HCT116 (cell line): ENCODE data around the gene NDUFS6. TPM values are rescaled to one million over a fixed set of nuclear protein-coding genes. Genes with fewer than 3 reads are reported as not detected.

Experiments
- ATAC-seq: fragments of 200-7000 bp; cut with Tn5 transposase; 2 replicates; pipeline ENCODE4 v1.9.1; 2020; ENCODE audit warnings: mild to moderate bottlenecking, moderate library complexity
- BruUV-seq: library from RNA; stranded (reverse); fragments of 400-500 nt; replicated peaks from 2 replicates; lab custom pipeline; 2021; lab: Mats Ljungman, UMichigan
- CTCF ChIA-PET: fragments of 300-600 bp; sonication (Branson Sonifier 250); formaldehyde crosslinking; loops from one replicate; lab custom pipeline; 2021; ENCODE audit warnings: antibody characterized with exemption; lab: Charles Lee
- POLR2A ChIA-PET: fragments of 300-600, 350-600 bp; sonication (Branson Sonifier 250); formaldehyde crosslinking; loops from one replicate; lab custom pipeline; 2021; ENCODE audit warnings: antibody characterized with exemption; lab: Charles Lee
- RAD21 ChIA-PET, 2 experiments: fragments of 300-600 bp; sonication (Branson Sonifier 250); formaldehyde crosslinking; loops; one replicate each; lab custom pipeline; 2023; ENCODE audit warnings: low total read pairs in 2 of 2; ENCODE audit not compliant: uncharacterized antibody in 2 of 2, unreplicated experiment in 2 of 2, low non-redundant PET in 1 of 2; lab: Charles Lee
- DNase-seq: peaks from one replicate; pipeline ENCODE4 v3.0.0-alpha.2; 2010; ENCODE audit warnings: low read depth, low spot score
- H2AFZ ChIP-seq: fragments of 200-600 bp; shearing (Covaris generic), sonication (generic); 2 replicates; pipeline ENCODE4 v1.6.1; 2017; ENCODE audit warnings: low read depth, mixed run types, mixed read lengths, antibody characterized with exemption, low read length; ENCODE audit not compliant: poor library complexity, severe bottlenecking
- H3K27ac ChIP-seq: 2 replicates; pipeline ENCODE4 v1.5.1; 2012; ENCODE audit warnings: low read depth, low read length
- H3K27me3 ChIP-seq: fragments of 200-600 bp; sonication (generic); 2 replicates; pipeline ENCODE4 v1.6.1; 2016; ENCODE audit warnings: mixed run types, low read length, mixed read lengths; ENCODE audit not compliant: insufficient read depth
- H3K36me3 ChIP-seq, 2 experiments: fragments of 200-500 bp in 1 of 2; fragments of 200-600 bp in 1 of 2; sonication (Bioruptor generic) in 1 of 2; sonication (generic) in 1 of 2; 2 replicates each; pipeline versions ENCODE4 v1.5.1 to v1.6.1; 2014 to 2016; ENCODE audit warnings: low read length in 2 of 2, inconsistent platforms in 1 of 2, mixed read lengths in 1 of 2, mixed run types in 1 of 2; ENCODE audit not compliant: insufficient read depth in 2 of 2, control insufficient read depth in 1 of 2
- H3K4me1 ChIP-seq, 2 experiments: fragments of 200-600 bp in 1 of 2; sonication (generic) in 1 of 2; 2 replicates each; pipeline versions ENCODE4 v1.5.1 to v1.6.1; 2012 to 2017; ENCODE audit warnings: low read length in 2 of 2, inconsistent platforms in 1 of 2, mild to moderate bottlenecking in 1 of 2, mixed read lengths in 1 of 2, mixed run types in 1 of 2, moderate library complexity in 1 of 2; ENCODE audit not compliant: insufficient read depth in 2 of 2, control insufficient read depth in 1 of 2
- H3K4me2 ChIP-seq: fragments of 200-600 bp; sonication (generic); 2 replicates; pipeline ENCODE4 v1.6.1; 2017; ENCODE audit warnings: mixed run types, low read length, mixed read lengths
- H3K4me3 ChIP-seq, 2 experiments: fragments of 200-600 bp in 1 of 2; sonication (generic) in 1 of 2; replicated peaks in 1 of 2; 2 replicates each; pipeline ENCODE4 v1.5.1; 2011 to 2016; ENCODE audit warnings: low read length in 2 of 2, control low read depth in 1 of 2, low read depth in 1 of 2, mild to moderate bottlenecking in 1 of 2, mixed read lengths in 1 of 2, mixed run types in 1 of 2
- H3K79me2 ChIP-seq: fragments of 200-600 bp; sonication (generic); 2 replicates; pipeline ENCODE4 v1.6.1; 2017; ENCODE audit warnings: mild to moderate bottlenecking, mixed run types, low read length, moderate library complexity, mixed read lengths; ENCODE audit not compliant: insufficient read depth
- H3K9ac ChIP-seq: fragments of 200-600 bp; sonication (generic); 2 replicates; pipeline ENCODE4 v1.6.1; 2016; ENCODE audit warnings: low read length, mixed read lengths
- H3K9me2 ChIP-seq: fragments of 200-600 bp; sonication (generic), shearing (Covaris generic); 2 replicates; pipeline ENCODE4 v1.6.1; 2017; ENCODE audit warnings: mixed run types, mild to moderate bottlenecking, moderate library complexity; ENCODE audit not compliant: insufficient read depth
- H3K9me3 ChIP-seq, 2 experiments: fragments of 200-500 bp in 1 of 2; fragments of 200-600 bp in 1 of 2; sonication (Bioruptor generic) in 1 of 2; sonication (generic) in 1 of 2; 2 replicates each; pipeline ENCODE4 v1.6.1; 2014 to 2017; ENCODE audit warnings: low read length in 2 of 2, mixed read lengths in 2 of 2, inconsistent platforms in 1 of 2, low read depth in 1 of 2, mild to moderate bottlenecking in 1 of 2, mixed run types in 1 of 2, moderate library complexity in 1 of 2; ENCODE audit not compliant: control insufficient read depth in 1 of 2, insufficient read depth in 1 of 2
- H4K20me1 ChIP-seq: fragments of 200-600 bp; sonication (generic), shearing (Covaris generic); 2 replicates; pipeline ENCODE4 v1.6.1; 2017; ENCODE audit warnings: mixed run types, mild to moderate bottlenecking, moderate library complexity; ENCODE audit not compliant: insufficient read depth
- CEBPB ChIP-seq: IDR thresholded peaks from 2 replicates; pipeline ENCODE4 v1.6.1; 2012; ENCODE audit warnings: low read depth
- EGR1 ChIP-seq: IDR thresholded peaks from 2 replicates; pipeline ENCODE4 v1.6.1; 2012; ENCODE audit warnings: low read depth
- ELF1 ChIP-seq: IDR thresholded peaks from 2 replicates; pipeline ENCODE4 v1.6.1; 2012; ENCODE audit warnings: low read depth, borderline replicate concordance
- EZH2 ChIP-seq: fragments of 200-600 bp; sonication (generic); IDR thresholded peaks from 2 replicates; pipeline ENCODE4 v1.6.1; 2017; ENCODE audit warnings: antibody characterized with exemption, mixed run types
- RAD21 ChIP-seq: IDR thresholded peaks from 2 replicates; pipeline ENCODE4 v1.6.1; 2012; ENCODE audit warnings: low read depth, mild to moderate bottlenecking
- SIN3A ChIP-seq: IDR thresholded peaks from 2 replicates; pipeline ENCODE4 v1.6.1; 2012; ENCODE audit warnings: low read depth
- YY1 ChIP-seq: IDR thresholded peaks from 2 replicates; pipeline ENCODE4 v1.6.1; 2011; ENCODE audit warnings: low read length, low read depth, moderate library complexity, mild to moderate bottlenecking; ENCODE audit not compliant: insufficient replicate concordance; ENCODE audit errors: extremely low read depth
- ZFX ChIP-seq: fragments of 450-650 bp; IDR thresholded peaks from 2 replicates; pipeline ENCODE4 v1.6.1; 2017
- intact Hi-C: fragments of 100-400 bp; cut with micrococcal nuclease; formaldehyde crosslinking; loops from 2 replicates; pipeline ENCODE4 v1.10.0; 2022
- total RNA-seq: library from RNA; stranded (reverse); gene quantifications from one replicate; pipeline ENCODE4 v1.2.1, GENCODE V29; 2021; ENCODE audit not compliant: unreplicated experiment
- TF ChIP-seq, protein P1 (sequence below): IDR thresholded peaks from 2 replicates; pipeline ENCODE4 v1.6.1; 2011; ENCODE audit warnings: mild to moderate bottlenecking, low read length, moderate library complexity; ENCODE audit not compliant: insufficient replicate concordance; ENCODE audit errors: extremely low read depth
- TF ChIP-seq, protein P2 (sequence below), 3 experiments: fragments of 200-600 bp in 1 of 3; sonication (generic) in 1 of 3; IDR thresholded peaks in 2 of 3; conservative IDR thresholded peaks in 1 of 3; 2 replicates each; pipeline ENCODE4 v1.5.1; 2012 to 2017; ENCODE audit warnings: low read depth in 2 of 3, low read length in 2 of 3, antibody characterized with exemption in 1 of 3, borderline replicate concordance in 1 of 3, control low read depth in 1 of 3, mild to moderate bottlenecking in 1 of 3, mixed read lengths in 1 of 3, mixed run types in 1 of 3, moderate library complexity in 1 of 3; ENCODE audit not compliant: insufficient read depth in 1 of 3

The NDUFS6 gene
- total RNA-seq, 1 experiment from 2014 or later: 43.8 TPM

DNA sequence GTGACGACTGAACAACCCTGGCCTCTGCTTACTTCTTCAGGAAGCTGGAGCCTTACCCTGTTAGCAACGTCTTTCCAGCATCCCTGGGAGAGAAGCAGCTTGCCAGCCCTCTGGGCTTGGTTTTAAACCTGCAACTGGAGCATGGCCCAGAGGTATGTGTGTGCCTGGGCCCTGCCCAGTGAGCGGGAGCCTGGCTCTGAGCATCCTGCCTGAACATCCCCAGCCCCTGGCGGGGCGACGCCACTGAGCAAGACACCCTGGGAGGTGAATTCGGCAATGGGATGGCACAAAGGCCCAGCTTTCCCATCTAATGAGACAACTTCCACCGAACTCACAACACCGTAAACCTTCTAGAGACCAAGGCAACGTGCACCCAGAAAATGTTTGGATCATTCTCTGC lies 57.9 kb downstream of the NDUFS6 start (continued):
- TF ChIP-seq, protein P1, sequence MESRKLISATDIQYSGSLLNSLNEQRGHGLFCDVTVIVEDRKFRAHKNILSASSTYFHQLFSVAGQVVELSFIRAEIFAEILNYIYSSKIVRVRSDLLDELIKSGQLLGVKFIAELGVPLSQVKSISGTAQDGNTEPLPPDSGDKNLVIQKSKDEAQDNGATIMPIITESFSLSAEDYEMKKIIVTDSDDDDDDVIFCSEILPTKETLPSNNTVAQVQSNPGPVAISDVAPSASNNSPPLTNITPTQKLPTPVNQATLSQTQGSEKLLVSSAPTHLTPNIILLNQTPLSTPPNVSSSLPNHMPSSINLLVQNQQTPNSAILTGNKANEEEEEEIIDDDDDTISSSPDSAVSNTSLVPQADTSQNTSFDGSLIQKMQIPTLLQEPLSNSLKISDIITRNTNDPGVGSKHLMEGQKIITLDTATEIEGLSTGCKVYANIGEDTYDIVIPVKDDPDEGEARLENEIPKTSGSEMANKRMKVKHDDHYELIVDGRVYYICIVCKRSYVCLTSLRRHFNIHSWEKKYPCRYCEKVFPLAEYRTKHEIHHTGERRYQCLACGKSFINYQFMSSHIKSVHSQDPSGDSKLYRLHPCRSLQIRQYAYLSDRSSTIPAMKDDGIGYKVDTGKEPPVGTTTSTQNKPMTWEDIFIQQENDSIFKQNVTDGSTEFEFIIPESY: no peak
- TF ChIP-seq, protein P2, sequence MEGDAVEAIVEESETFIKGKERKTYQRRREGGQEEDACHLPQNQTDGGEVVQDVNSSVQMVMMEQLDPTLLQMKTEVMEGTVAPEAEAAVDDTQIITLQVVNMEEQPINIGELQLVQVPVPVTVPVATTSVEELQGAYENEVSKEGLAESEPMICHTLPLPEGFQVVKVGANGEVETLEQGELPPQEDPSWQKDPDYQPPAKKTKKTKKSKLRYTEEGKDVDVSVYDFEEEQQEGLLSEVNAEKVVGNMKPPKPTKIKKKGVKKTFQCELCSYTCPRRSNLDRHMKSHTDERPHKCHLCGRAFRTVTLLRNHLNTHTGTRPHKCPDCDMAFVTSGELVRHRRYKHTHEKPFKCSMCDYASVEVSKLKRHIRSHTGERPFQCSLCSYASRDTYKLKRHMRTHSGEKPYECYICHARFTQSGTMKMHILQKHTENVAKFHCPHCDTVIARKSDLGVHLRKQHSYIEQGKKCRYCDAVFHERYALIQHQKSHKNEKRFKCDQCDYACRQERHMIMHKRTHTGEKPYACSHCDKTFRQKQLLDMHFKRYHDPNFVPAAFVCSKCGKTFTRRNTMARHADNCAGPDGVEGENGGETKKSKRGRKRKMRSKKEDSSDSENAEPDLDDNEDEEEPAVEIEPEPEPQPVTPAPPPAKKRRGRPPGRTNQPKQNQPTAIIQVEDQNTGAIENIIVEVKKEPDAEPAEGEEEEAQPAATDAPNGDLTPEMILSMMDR (IDR thresholded peaks at IDR 0.05 in 2 of 3, conservative IDR thresholded peaks at IDR 0.05 in 1 of 3; ENCODE audit: borderline replicate concordance in 1 of 3, insufficient read depth in 1 of 3, low read depth in 2 of 3, low read length in 2 of 3): no peak
- TF ChIP-seq SIN3A (no peak), YY1 (no peak), ZFX (no peak), ELF1 (no peak), RAD21 (no peak), CEBPB (no peak), EZH2 (no peak)

DNA sequence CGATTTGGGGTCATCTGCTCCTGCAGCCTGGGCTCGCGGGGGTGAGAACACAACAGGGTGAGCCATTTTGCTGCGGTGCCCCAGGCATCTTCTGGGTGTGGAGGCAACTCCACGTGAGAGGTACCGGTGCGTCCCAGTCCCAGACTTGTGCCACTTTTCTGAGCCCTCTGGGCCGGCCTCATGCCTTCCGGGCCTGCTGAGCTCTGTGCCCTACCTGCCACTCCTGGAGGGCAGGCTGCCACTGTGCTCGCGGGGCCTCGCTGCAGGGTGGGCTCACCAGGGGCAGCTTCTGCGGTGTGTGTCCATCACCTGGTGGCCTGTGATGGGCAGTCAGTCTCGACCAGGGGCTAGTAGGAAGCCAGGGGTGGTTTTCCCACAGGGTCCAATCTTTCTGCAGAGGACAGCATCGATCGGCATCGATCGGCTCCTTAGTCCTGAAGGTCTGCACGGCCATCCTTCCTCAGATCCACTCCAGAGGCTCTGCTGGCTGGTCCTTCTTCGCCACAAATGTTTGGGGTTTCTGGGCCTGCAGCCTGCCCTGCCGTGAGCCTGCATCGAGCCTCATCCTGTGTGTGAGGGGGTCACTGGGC lies 58.9 kb downstream of the NDUFS6 start:
- DNase-seq: no peak
- no peak overlapping the region for H2AFZ ChIP-seq
- H3K4me3 ChIP-seq: no peak overlapping the region
- H3K4me1 ChIP-seq: no peaks in the 10 kb centered on the region
- H3K9me2 ChIP-seq: no peaks in the 10 kb centered on the region
- H3K9me3 ChIP-seq: no peaks in the 10 kb centered on the region
- ChIA-PET POLR2A (no interaction called here), CTCF (no interaction called here), RAD21 (no interaction called here)
- H3K27ac ChIP-seq: no peak overlapping the region
- intact Hi-C loops: no loop called here
- no peak overlapping the region for H3K4me2 ChIP-seq
- ATAC-seq: no peak
- H3K36me3 ChIP-seq: no peaks in the 10 kb centered on the region
- H3K9ac ChIP-seq: no peak overlapping the region
- no peaks in the 10 kb centered on the region; the same call in 1 of the 2 replicates for H3K27me3 ChIP-seq
- no TSS peak for BruUV-seq
- H3K79me2 ChIP-seq: no peaks in the 10 kb centered on the region
- TF ChIP-seq ELF1 (no peak), EZH2 (no peak), EGR1 (no peak)
- TF ChIP-seq, all 23 proteins: peak for 0
- no peaks in the 10 kb centered on the region for H4K20me1 ChIP-seq
